Cardiac septum (tissue), 1 donor: Measurements from ENCODE around the gene HMGN4. TPM values are rescaled to one million over a fixed set of nuclear protein-coding genes. Genes with fewer than 3 reads are reported as not detected.
"Not testable (repeated sequence)": the region's sequence is repeated elsewhere in the genome, so short reads cannot be mapped to it uniquely, and the experiment has no call there.

ENCODE experiments used
- DNase-seq: peaks from one replicate; pipeline ENCODE4 v3.0.0-alpha.2; 2020; ENCODE audit warnings: low spot score
- intact Hi-C: fragments of 100-400 bp; cut with DNase I; formaldehyde crosslinking; loops from one replicate; pipeline ENCODE4 v1.14.0; 2022
- total RNA-seq: library from RNA; stranded (reverse); fragmentation: NEBNext Ultra II Directional; extraction: Animal tissue kit (Norgen Biotek cat#: 25700); gene quantifications from one replicate; pipeline ENCODE4 v1.2.1, GENCODE V29; 2021
- donor health status: DM: no; HTN: no; CAD: no.

Gene HMGN4
- total RNA-seq, 1 donor from 2014 or later: 34.7 TPM

- intact Hi-C loops: loop anchor here (1.0 to 2.0 kb wide), 2 partner anchors 16 to 75 kb away; partner anchors contain the start of gene ABT1
- DNase-seq: peak; percentile 91
Observed at GRCh38 chr6:26521600-26522391, 16.4 kb upstream of the HMGN4 start.

DNA sequence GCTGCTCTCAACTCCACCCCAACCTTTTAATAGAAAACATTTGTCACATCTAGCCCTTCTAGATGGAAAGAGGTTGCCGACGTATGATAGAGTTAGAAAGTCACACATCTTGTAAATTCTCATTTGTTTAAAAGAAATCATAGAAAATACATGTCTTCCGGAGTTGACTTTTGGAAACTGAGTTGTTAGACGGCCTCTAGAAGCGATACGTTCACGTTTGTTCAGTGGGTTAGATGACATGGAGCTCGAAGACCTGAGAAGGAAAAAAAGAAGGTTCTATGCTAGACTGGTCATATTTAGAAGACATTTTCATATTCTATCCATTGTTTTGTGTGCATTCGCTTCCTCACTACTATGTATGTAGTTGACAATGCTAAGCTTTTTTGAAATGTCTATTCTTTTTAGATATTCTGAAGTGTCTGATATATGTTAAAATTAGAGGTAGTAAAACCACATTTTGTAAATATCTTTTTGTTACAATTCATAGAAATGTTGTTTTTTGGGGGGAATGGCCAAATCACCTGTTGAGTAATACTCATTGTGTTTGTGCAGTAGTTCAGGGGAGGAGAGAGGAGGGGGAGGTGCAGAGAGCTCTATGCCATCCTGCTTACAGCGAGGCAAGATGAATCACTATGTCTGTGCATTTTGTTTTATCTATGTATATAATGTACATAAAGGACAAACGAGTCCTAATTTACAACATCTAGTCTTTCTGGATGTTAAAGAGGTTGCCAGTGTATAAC lies 15.5 kb upstream of the HMGN4 start:
- intact Hi-C loops, DNase-seq: not testable (repeated sequence)

- intact Hi-C loops, DNase-seq: not testable (repeated sequence)
Observed at GRCh38 chr6:26524314-26524713, 13.9 kb upstream of the HMGN4 start.

- intact Hi-C loops: no loop called here
- no peak for DNase-seq
Observed at GRCh38 chr6:26524722-26525370, 13.3 kb upstream of the HMGN4 start.

GRCh38 chr6:26525838-26526237 lies 12.3 kb upstream of the HMGN4 start:
- intact Hi-C loops: no loop called here
- DNase-seq: no peak

DNA sequence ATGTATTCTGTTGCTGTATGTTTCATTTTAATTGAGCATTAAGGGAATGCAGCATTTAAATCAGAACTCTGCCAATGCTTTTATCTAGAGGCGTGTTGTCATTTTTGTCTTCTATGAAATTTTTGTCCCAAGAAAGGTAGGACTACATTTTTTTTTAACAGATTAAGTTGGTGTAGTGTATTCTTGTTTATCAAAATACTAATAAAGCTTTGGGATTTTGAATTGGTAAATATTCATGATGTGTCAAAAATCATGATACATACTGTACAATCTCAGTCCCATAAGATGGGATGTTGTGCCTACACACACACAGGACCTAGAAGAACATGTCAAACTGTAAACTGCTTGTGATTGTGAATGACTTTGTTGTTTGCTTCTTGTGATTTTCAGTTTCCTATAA lies 11.2 kb upstream of the HMGN4 start:
- DNase-seq: no peak
- intact Hi-C loops: no loop called here

DNA sequence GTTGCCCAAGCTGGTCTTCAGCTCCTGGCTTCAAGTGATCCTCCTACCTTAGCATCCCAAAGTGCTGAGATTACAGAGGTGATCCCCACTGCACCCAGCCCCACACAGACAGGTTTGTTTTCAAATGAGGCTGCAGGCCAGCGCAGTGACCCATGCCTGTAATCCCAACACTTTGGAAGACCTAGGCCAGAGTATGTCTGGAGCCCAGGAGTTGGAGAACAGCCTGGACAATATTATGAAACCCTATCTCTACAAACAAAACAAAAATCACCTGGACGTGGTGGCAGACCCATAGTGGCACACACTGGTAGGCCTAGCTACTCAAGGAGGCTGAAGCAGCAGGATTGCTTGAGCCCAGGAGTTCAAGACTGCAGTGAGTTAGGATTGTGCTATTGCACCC lies 8.0 kb upstream of the HMGN4 start:
- no peak for DNase-seq
- intact Hi-C loops: no loop called here

GRCh38 chr6:26531897-26532296 lies 6.3 kb upstream of the HMGN4 start:
- intact Hi-C loops: no loop called here
- DNase-seq: no peak

GRCh38 chr6:26532699-26533531 lies 5.3 kb upstream of the HMGN4 start:
- intact Hi-C loops: no loop called here
- DNase-seq: peak; percentile 89

DNA sequence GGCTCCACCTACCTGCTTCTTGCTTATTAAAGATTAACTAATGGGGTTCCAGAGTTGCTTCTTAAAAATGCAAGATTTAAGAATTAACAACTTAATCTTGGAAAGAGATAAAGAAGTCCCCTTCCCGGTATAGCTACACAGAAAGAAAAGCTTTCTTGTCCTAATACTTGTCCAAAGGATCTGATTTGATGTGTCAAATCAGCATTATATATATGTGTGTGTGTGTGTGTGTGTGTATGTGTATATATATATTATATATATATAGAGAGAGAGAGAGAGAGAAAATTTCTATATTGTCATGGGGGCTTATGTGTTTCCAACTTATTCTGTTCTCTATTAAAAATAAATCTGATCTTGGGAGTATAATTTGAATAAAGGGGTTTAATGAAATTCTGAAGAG lies 4.6 kb upstream of the HMGN4 start:
- DNase-seq: no peak
- intact Hi-C loops: no loop called here

DNA sequence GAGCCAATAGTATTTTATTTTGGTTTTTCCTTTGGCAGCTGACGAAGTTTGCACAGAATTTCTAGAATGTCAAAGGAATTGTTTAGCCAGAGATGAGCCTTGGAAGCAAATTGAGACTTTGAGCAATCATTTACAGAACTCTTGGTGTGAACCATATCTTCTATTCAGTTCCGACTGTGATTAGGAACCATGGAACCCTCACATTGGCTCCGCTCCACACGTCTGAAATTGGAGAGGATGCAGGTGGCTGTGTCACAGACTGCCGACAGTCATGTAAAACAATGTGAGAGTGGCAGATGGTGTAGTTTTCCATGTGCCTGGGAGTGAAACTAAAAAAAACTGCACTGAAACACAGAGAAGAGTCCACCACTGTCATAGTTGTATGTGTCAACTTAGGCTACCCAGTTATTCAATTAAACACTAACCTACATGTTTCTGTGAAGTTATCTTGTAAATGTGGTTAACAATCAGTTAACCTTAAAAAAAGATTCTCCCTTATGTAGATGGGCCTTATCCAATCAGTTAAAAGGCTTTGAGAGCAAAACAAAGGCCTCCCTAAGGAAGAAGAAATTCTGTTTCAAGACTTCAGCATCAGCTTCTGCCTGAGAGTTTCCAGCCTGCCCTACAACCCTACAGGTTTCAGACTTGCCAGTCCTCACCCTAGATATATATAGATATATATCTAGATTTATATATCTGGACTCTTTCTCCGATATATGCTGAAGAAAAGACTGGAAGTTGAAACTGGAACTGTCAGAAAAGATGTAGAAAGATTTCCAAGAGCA lies 3.3 kb upstream of the HMGN4 start:
- intact Hi-C loops: loop anchor here (5.0 kb wide), 1 partner anchor 63 kb away; no protein-coding TSS in a partner anchor
- DNase-seq: no peak

GRCh38 chr6:26536571-26537159 lies 1.5 kb upstream of the HMGN4 start:
- no peak for DNase-seq
- intact Hi-C loops: loop anchor here (1.0 to 5.0 kb wide), 2 partner anchors 15 to 64 kb away; no protein-coding TSS in a partner anchor

GRCh38 chr6:26537160-26537845 lies 863 bp upstream of the HMGN4 start:
- DNase-seq: peak; percentile 89
- intact Hi-C loops: loop anchor here (1.0 to 5.0 kb wide), 2 partner anchors 16 to 65 kb away; no protein-coding TSS in a partner anchor

- no peak for DNase-seq
- intact Hi-C loops: loop anchor here (1.0 to 5.0 kb wide), 3 partner anchors 15 to 66 kb away; no protein-coding TSS in a partner anchor
Observed at GRCh38 chr6:26538572-26538902, 371 bp downstream of the HMGN4 start.

- no peak for DNase-seq
- intact Hi-C loops: loop anchor here (2.0 to 5.0 kb wide), 2 partner anchors 30 to 67 kb away; no protein-coding TSS in a partner anchor
Observed at GRCh38 chr6:26539071-26539615, 977 bp downstream of the HMGN4 start.

DNA sequence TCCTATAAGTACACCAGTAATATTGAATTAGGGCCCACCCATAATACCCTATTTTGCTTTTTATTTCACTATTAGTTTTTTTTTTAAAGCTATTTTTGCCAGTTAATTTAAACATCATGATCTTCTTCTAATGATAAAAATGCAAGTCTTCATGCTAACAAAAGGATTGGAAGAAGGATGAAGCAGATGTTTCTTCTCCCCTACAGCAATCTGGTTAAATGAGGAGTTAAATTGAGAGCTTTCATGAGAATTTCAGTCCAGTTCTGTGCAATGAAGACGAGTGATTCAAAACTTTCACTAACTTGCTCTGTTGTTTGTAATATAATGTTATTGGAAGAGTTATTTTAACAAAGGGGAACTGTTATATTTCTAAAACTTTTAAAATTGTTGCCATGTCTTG lies 3.4 kb downstream of the HMGN4 start:
- no peak for DNase-seq
- intact Hi-C loops: no loop called here

DNA sequence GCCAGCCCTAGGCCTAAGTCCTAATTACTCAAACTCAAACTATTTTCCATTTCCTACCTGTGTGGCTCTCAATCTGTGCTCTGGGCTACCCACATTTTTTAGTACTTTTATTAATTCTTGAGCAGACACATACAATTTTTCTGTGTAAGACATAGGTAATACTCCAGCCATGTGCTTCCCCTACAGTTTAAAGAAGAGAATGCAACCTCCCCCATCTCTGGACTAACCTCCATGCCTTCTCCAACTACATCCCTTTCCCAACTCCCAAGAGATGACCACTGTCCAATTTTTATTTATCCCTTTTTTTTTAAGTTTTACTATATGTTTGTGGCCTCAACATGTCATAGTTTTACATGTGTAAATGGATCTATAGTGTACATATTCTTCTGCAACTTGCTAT lies 5.8 kb downstream of the HMGN4 start:
- no peak for DNase-seq
- intact Hi-C loops: no loop called here
